HEK293 (cell line): ENCODE results near the gene DAW1.

Experiments used
- CTCF ChIA-PET: fragments of 350-600 bp; formaldehyde crosslinking; extraction: SDS; loops from one replicate; lab custom pipeline; 2021; ENCODE audit warnings: antibody characterized with exemption; lab: Yijun Ruan, JAX
- POLR2A ChIA-PET: fragments of 300-600 bp; formaldehyde crosslinking; extraction: SDS; loops from one replicate; lab custom pipeline; 2020; ENCODE audit warnings: antibody characterized with exemption, inconsistent platforms; lab: Yijun Ruan, JAX
- H3K27ac ChIP-seq: fragments of 200-500 bp; sonication (Bioruptor generic); 2 replicates; pipeline ENCODE4 v1.5.1; 2014; ENCODE audit warnings: low read depth, low read length, control low read depth, inconsistent platforms; ENCODE audit errors: extremely low read depth
- H3K36me3 ChIP-seq, 2 experiments: fragments of 200-500 bp in 1 of 2; sonication (Bioruptor generic) in 1 of 2; 1 replicate in 1 of 2; 2 replicates in 1 of 2; pipeline ENCODE4 v1.5.1; 2014 to 2017; ENCODE audit warnings: inconsistent platforms in 2 of 2, low read length in 2 of 2; ENCODE audit not compliant: control insufficient read depth in 2 of 2, insufficient read depth in 1 of 2
- H3K4me1 ChIP-seq: fragments of 200-500 bp; sonication (Bioruptor generic); 2 replicates; pipeline ENCODE4 v1.5.1; 2014; ENCODE audit warnings: mild to moderate bottlenecking, low read length, inconsistent platforms; ENCODE audit not compliant: control insufficient read depth, insufficient read depth
- H3K4me3 ChIP-seq: 2 replicates; pipeline ENCODE4 v1.5.1; 2011; ENCODE audit warnings: low read depth, mild to moderate bottlenecking, control low read depth, low read length, moderate library complexity
- H3K9me3 ChIP-seq: fragments of 200-500 bp; sonication (Bioruptor generic); 2 replicates; pipeline ENCODE4 v1.5.1; 2014; ENCODE audit warnings: low read depth, low read length, inconsistent platforms; ENCODE audit not compliant: control insufficient read depth, insufficient read depth
- AEBP2 ChIP-seq: fragments of 450-650 bp; formaldehyde crosslinking; IDR thresholded peaks from 2 replicates; pipeline ENCODE4 v1.5.1; 2016; ENCODE audit warnings: missing biosample characterization, missing genetic modification characterization, borderline replicate concordance
- GLIS1 ChIP-seq: fragments of 450-650 bp; formaldehyde crosslinking; IDR thresholded peaks from 2 replicates; pipeline ENCODE4 v1.5.1; 2016; ENCODE audit warnings: missing biosample characterization, missing genetic modification characterization
- PATZ1 ChIP-seq: fragments of 450-650 bp; formaldehyde crosslinking; IDR thresholded peaks from 2 replicates; pipeline ENCODE4 v1.5.1; 2016; ENCODE audit warnings: missing biosample characterization, missing genetic modification characterization
- ZBTB8A ChIP-seq: fragments of 450-650 bp; formaldehyde crosslinking; IDR thresholded peaks from 2 replicates; pipeline ENCODE4 v1.5.1; 2016; ENCODE audit warnings: missing biosample characterization, missing genetic modification characterization
- ZFP3 ChIP-seq: fragments of 450-650 bp; formaldehyde crosslinking; IDR thresholded peaks from 2 replicates; pipeline ENCODE4 v1.5.1; 2016; ENCODE audit warnings: low read depth, missing biosample characterization, missing genetic modification characterization
- ZFP69B ChIP-seq: fragments of 450-650 bp; formaldehyde crosslinking; IDR thresholded peaks from 2 replicates; pipeline ENCODE4 v1.5.1; 2016; ENCODE audit warnings: missing biosample characterization, missing genetic modification characterization
- ZNF140 ChIP-seq: fragments of 450-650 bp; formaldehyde crosslinking; IDR thresholded peaks from 2 replicates; pipeline ENCODE4 v1.5.1; 2016; ENCODE audit warnings: missing biosample characterization, missing genetic modification characterization
- ZNF157 ChIP-seq: fragments of 450-650 bp; formaldehyde crosslinking; IDR thresholded peaks from 2 replicates; pipeline ENCODE4 v1.5.1; 2016; ENCODE audit warnings: missing biosample characterization, missing genetic modification characterization
- ZNF449 ChIP-seq: fragments of 450-650 bp; formaldehyde crosslinking; IDR thresholded peaks from 2 replicates; pipeline ENCODE4 v1.5.1; 2017; ENCODE audit warnings: missing biosample characterization, mild to moderate bottlenecking, missing genetic modification characterization, moderate library complexity
- ZNF521 ChIP-seq: fragments of 450-650 bp; formaldehyde crosslinking; IDR thresholded peaks from 2 replicates; pipeline ENCODE4 v1.5.1; 2017; ENCODE audit warnings: missing biosample characterization, mild to moderate bottlenecking, missing genetic modification characterization
- ZNF529 ChIP-seq: fragments of 450-650 bp; formaldehyde crosslinking; IDR thresholded peaks from 2 replicates; pipeline ENCODE4 v1.5.1; 2017; ENCODE audit warnings: missing genetic modification characterization, missing biosample characterization; ENCODE audit not compliant: insufficient replicate concordance
- ZNF664 ChIP-seq: fragments of 450-650 bp; formaldehyde crosslinking; IDR thresholded peaks from 2 replicates; pipeline ENCODE4 v1.5.1; 2016; ENCODE audit warnings: missing biosample characterization, missing genetic modification characterization
- ZNF692 ChIP-seq: fragments of 450-650 bp; formaldehyde crosslinking; IDR thresholded peaks from 2 replicates; pipeline ENCODE4 v1.5.1; 2016; ENCODE audit warnings: missing biosample characterization, missing genetic modification characterization
- ZNF76 ChIP-seq: fragments of 450-650 bp; formaldehyde crosslinking; IDR thresholded peaks from 2 replicates; pipeline ENCODE4; 2016; ENCODE audit warnings: low read depth, missing biosample characterization, missing genetic modification characterization, borderline replicate concordance
- ZSCAN4 ChIP-seq: fragments of 450-650 bp; formaldehyde crosslinking; IDR thresholded peaks from 2 replicates; pipeline ENCODE4 v1.5.1; 2017; ENCODE audit warnings: missing biosample characterization, missing genetic modification characterization

The DAW1 gene

GRCh38 chr2:227824711-227825110 lies 46.7 kb upstream of the DAW1 start:
- no peak overlapping the region for H3K4me3 ChIP-seq
- H3K27ac ChIP-seq: no peak overlapping the region
- POLR2A ChIA-PET: no interaction called here
- TF ChIP-seq ZNF449 (tag by site-specific recombination): no peak
- no peak for TF ChIP-seq ZNF664 (tag by site-specific recombination)
- TF ChIP-seq, all 188 proteins: peak for 0
- Histone ChIP-seq H3K9me3 (no peaks in the 10 kb centered on the region), H3K36me3 (no peaks in the 10 kb centered on the region), H3K4me1 (no peaks in the 10 kb centered on the region)
- CTCF ChIA-PET: interaction anchor here (0.7 to 1.0 kb wide), 3 partner anchors 11 to 40 kb away, joined by 3 to 5 read pairs (median 4); partner anchors contain the start of gene CCL20

GRCh38 chr2:227826019-227826521 lies 45.4 kb upstream of the DAW1 start:
- Histone ChIP-seq H3K4me1 (no peaks in the 10 kb centered on the region), H3K9me3 (no peaks in the 10 kb centered on the region), H3K27ac (no peak overlapping the region), H3K4me3 (no peak overlapping the region), H3K36me3 (no peaks in the 10 kb centered on the region)
- CTCF ChIA-PET: no interaction called here
- POLR2A ChIA-PET: no interaction called here
- TF ChIP-seq ZNF521 (tag by site-specific recombination): no peak
- no peak for TF ChIP-seq ZNF76 (tag by site-specific recombination)
- no peak for TF ChIP-seq ZNF140 (tag by site-specific recombination)
- TF ChIP-seq ZFP69B (tag by site-specific recombination): no peak
- no peak for TF ChIP-seq ZFP3
- TF ChIP-seq ZNF692 (tag by site-specific recombination): no peak
- TF ChIP-seq GLIS1 (tag by site-specific recombination): no peak
- no peak for TF ChIP-seq ZNF157 (tag by site-specific recombination)
- no peak for TF ChIP-seq ZBTB8A (tag by site-specific recombination)
- no peak for TF ChIP-seq AEBP2 (tag by site-specific recombination)
- TF ChIP-seq ZNF529 (tag by site-specific recombination): no peak
- TF ChIP-seq PATZ1 (tag by site-specific recombination): no peak
- no peak for TF ChIP-seq ZSCAN4 (tag by site-specific recombination)
